Prostate gland (tissue), 2 donors: ENCODE measurements around the gene SARNP. TPM values are rescaled to one million over a fixed set of nuclear protein-coding genes. Genes with fewer than 3 reads are reported as not detected.

ENCODE experiments used
- DNase-seq: peaks from one replicate; pipeline ENCODE4 v3.0.0-alpha.2; 2019; ENCODE audit warnings: low spot score
- H3K27ac ChIP-seq, 2 donors: fragments of 200-600 bp; sonication (generic); 2 replicates each; pipeline ENCODE4 v1.5.1; 2017 to 2019
- H3K27me3 ChIP-seq: fragments of 200-600 bp; sonication (generic); replicated peaks from 2 replicates; pipeline ENCODE4 v1.5.1; 2019; ENCODE audit not compliant: insufficient read depth
- H3K36me3 ChIP-seq, 2 donors: fragments of 200-600 bp; sonication (generic); 1 replicate in 1 of 2; 2 replicates in 1 of 2; pipeline versions ENCODE4 v1.5.1 to v1.8.1; 2017 to 2019
- H3K4me1 ChIP-seq: fragments of 200-600 bp; sonication (generic); replicated peaks from 2 replicates; pipeline ENCODE4 v1.5.1; 2019
- H3K4me3 ChIP-seq, 2 donors: fragments of 200-600 bp; sonication (generic); 2 replicates each; pipeline ENCODE4 v1.5.1; 2017 to 2019
- H3K9me3 ChIP-seq: fragments of 200-600 bp; sonication (generic); 2 replicates; pipeline ENCODE4 v1.5.1; 2017
- POLR2A ChIP-seq: fragments of 450-650 bp; IDR thresholded peaks from one replicate; pipeline ENCODE4 v1.6.1; 2016; ENCODE audit warnings: antibody characterized with exemption, mild to moderate bottlenecking
- POLR2AphosphoS5 ChIP-seq: sonication (generic); formaldehyde crosslinking; IDR thresholded peaks from one replicate; pipeline ENCODE4 v1.6.1; 2017; ENCODE audit warnings: antibody characterized with exemption
- WGBS: methylation state at CpG from one replicate; pipeline ENCODE4 v1.1.5; 2018; 5-methylcytosine and 5-hydroxymethylcytosine counted together
- intact Hi-C: fragments of 100-400 bp; cut with DNase I; formaldehyde crosslinking; loops from one replicate; pipeline ENCODE4 v1.14.2; 2022
- total RNA-seq, 2 donors: library from RNA; depleted of rRNA; stranded (reverse); fragments of >200 nt; gene quantifications; one replicate each; pipeline ENCODE4 v1.1.0, GENCODE V29; 2016
- TF ChIP-seq, protein P1 (sequence below), 4 experiments: fragments of 200-600 bp in 2 of 4; fragments of 450-650 bp in 2 of 4; sonication (generic) in 2 of 4; IDR thresholded peaks; 1 replicate in 3 of 4; 2 replicates in 1 of 4; pipeline ENCODE4 v1.5.1; 2016 to 2019; ENCODE audit warnings: antibody characterized with exemption in 4 of 4, mild to moderate bottlenecking in 2 of 4, moderate library complexity in 2 of 4

Gene SARNP
- total RNA-seq, 2 donors from 2014 or later = 65.9 to 75.9 TPM

DNA sequence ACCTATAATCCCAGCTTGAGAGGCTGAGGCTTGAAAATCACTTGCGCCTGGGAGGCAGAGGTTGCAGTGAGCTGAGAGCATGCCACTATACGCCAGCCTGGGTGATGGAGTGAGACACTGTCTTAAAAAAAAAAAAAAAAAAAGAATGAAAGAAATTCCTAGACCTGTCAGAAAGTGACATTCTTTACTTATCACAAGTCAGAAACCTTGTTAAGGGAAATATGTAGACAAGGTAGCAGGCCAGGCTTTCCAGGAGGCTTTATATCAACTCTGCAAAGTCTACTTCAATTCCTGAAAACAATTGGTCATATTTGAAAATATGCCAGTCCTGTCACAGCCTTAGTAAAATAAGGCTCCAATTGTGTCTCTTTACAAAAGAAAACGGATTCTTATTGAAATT is 44.3 kb upstream of the SARNP start:
- Histone ChIP-seq H3K4me3 (no peak overlapping the region), H3K27me3 (no peaks in the 10 kb centered on the region), H3K36me3 (no peaks in the 10 kb centered on the region), H3K27ac (no peak overlapping the region), H3K4me1 (no peaks in the 10 kb centered on the region), H3K9me3 (no peaks in the 10 kb centered on the region)
- DNase-seq = no peak
- intact Hi-C loops = no loop called here
- WGBS = 80% methylated on average over 3 of the region's 3 CpGs
- TF ChIP-seq POLR2AphosphoS5 (no peak), POLR2A (no peak)
- TF ChIP-seq, protein P1, sequence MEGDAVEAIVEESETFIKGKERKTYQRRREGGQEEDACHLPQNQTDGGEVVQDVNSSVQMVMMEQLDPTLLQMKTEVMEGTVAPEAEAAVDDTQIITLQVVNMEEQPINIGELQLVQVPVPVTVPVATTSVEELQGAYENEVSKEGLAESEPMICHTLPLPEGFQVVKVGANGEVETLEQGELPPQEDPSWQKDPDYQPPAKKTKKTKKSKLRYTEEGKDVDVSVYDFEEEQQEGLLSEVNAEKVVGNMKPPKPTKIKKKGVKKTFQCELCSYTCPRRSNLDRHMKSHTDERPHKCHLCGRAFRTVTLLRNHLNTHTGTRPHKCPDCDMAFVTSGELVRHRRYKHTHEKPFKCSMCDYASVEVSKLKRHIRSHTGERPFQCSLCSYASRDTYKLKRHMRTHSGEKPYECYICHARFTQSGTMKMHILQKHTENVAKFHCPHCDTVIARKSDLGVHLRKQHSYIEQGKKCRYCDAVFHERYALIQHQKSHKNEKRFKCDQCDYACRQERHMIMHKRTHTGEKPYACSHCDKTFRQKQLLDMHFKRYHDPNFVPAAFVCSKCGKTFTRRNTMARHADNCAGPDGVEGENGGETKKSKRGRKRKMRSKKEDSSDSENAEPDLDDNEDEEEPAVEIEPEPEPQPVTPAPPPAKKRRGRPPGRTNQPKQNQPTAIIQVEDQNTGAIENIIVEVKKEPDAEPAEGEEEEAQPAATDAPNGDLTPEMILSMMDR (IDR thresholded peaks at IDR 0.05) = no peak

DNA sequence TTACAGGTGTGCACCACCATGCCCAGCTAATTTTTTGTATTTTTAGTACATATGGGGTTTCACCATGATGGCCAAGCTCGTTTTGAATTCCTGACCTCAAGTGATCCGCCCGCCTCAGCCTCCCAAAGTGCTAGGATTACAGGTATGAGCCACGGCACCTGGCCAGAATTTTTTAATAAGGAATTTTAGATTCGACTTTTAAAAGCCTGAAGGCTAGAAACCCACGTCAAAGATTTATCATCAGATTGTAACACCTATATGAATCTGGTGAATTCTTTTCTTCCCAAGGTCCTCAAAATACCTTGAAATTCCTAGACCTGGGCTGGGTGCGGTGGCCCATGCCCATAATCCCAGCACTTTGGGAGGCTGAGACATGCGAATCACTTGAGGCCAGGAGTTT is 43.9 kb upstream of the SARNP start:
- no peak for TF ChIP-seq POLR2A
- no peaks in the 10 kb centered on the region for H3K27me3 ChIP-seq
- H3K36me3 ChIP-seq = no peaks in the 10 kb centered on the region
- no peaks in the 10 kb centered on the region for H3K4me1 ChIP-seq
- intact Hi-C loops = no loop called here
- H3K4me3 ChIP-seq = no peak overlapping the region
- 92% methylated on average over 8 of the region's 8 CpGs for WGBS
- H3K9me3 ChIP-seq = no peaks in the 10 kb centered on the region
- no peak overlapping the region for H3K27ac ChIP-seq
- DNase-seq = no peak

DNA sequence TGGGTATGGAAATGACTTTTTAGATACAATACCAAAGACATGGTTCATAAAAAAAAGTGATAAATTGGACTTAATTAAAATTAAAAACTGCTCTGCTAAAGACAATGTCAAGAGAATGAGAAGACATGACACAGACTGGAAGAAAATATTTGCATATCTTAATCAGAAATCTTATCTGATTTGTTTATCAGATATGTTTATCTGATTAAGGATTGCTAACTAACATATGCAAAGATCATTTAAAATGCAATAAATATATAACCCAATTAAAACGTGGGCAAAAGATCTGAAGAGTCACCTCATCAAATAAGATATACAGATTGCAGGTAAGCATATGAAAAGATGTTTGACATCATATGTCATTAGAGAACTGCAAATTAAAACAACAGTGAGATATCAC is 35.2 kb upstream of the SARNP start:
- intact Hi-C loops = no loop called here
- H3K27ac ChIP-seq = no peak overlapping the region
- no peaks in the 10 kb centered on the region for H3K27me3 ChIP-seq
- H3K4me3 ChIP-seq = no peak overlapping the region
- DNase-seq = no peak
- no peaks in the 10 kb centered on the region for H3K36me3 ChIP-seq
- no peaks in the 10 kb centered on the region for H3K9me3 ChIP-seq
- TF ChIP-seq POLR2AphosphoS5 = no peak
- TF ChIP-seq, protein P1 (IDR thresholded peaks at IDR 0.05) = no peak
- no peak for TF ChIP-seq POLR2A
- H3K4me1 ChIP-seq = no peaks in the 10 kb centered on the region
- 21% methylated on average over 1 of the region's 1 CpG for WGBS

DNA sequence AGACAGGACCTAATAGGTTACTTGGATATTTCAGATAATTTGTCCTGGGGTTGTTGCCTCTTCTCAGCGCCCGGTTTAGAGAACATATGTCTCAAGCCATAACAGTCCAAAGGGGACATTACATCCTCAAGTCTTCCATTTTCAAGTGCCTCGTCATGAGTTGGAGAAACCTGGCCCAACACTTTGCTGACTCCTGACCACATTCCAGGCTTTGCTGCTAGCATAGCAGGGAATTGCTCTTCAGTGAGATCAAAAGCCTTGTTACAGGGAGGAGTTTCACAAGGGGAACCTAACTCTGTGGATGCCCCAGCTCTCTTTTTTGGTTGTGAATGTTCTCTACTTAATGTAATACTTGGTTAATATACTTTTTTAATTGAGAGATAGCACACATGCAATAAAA is 33.4 kb upstream of the SARNP start:
- H3K36me3 ChIP-seq = no peaks in the 10 kb centered on the region
- no peaks in the 10 kb centered on the region for H3K4me1 ChIP-seq
- DNase-seq = no peak
- 77% methylated on average over 3 of the region's 3 CpGs for WGBS
- no peak for TF ChIP-seq POLR2A
- TF ChIP-seq, protein P1 (IDR thresholded peaks at IDR 0.05) = no peak
- no peak overlapping the region for H3K27ac ChIP-seq
- no peaks in the 10 kb centered on the region for H3K9me3 ChIP-seq
- intact Hi-C loops = no loop called here
- no peaks in the 10 kb centered on the region for H3K27me3 ChIP-seq
- no peak overlapping the region for H3K4me3 ChIP-seq

DNA sequence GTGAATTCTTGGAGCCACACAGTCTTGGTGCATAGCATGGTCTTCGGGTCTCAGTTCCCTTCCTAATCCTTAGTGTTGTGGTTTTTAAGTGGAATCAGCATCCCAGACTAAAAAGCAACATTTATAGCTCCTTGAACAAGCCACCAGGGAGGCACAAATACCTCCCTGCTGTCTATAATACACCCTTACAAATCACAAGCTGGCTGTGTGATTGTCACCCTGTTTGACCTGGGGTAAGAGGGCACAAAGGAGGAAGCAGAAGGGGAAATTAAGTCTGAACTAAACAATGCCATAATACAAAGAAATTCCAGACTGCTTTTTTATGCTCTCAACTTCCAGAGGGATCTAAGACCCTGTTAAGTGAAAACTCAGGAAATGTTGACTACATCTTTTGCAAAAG is 32.9 kb upstream of the SARNP start:
- Histone ChIP-seq H3K27ac (no peak overlapping the region), H3K27me3 (no peaks in the 10 kb centered on the region), H3K4me3 (no peak overlapping the region), H3K36me3 (no peaks in the 10 kb centered on the region), H3K4me1 (no peaks in the 10 kb centered on the region), H3K9me3 (no peaks in the 10 kb centered on the region)
- TF ChIP-seq, protein P1 (IDR thresholded peaks at IDR 0.05) = no peak
- TF ChIP-seq POLR2A (no peak), POLR2AphosphoS5 (no peak)
- WGBS = 25% methylated on average over 1 of the region's 1 CpG
- intact Hi-C loops = no loop called here
- no peak for DNase-seq
